Smooth muscle cell of the brain vasculature (primary cell): ENCODE results near the gene RAB40C.

Experiments used
- DNase-seq: peaks from one replicate; pipeline ENCODE4 v3.0.0-alpha.2; 2012; ENCODE audit warnings: low read depth, low spot score

Gene RAB40C

DNA sequence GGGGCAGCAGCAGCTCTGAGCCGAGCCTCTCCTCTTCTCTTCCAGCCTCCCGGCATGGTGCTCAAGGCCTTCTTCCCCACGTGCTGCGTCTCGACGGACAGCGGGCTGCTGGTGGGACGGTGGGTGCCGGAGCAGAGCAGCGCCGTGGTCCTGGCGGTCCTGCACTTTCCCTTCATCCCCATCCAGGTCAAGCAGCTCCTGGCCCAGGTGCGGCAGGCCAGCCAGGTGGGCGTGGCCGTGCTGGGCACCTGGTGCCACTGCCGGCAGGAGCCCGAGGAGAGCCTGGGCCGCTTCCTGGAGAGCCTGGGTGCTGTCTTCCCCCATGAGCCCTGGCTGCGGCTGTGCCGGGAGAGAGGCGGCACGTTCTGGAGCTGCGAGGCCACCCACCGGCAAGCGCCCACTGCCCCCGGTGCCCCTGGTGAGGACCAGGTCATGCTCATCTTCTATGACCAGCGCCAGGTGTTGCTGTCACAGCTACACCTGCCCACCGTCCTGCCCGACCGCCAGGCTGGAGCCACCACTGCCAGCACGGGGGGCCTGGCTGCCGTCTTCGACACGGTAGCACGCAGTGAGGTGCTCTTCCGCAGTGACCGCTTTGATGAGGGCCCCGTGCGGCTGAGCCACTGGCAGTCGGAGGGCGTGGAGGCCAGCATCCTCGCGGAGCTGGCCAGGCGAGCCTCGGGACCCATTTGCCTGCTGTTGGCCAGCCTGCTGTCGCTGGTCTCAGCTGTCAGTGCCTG lies 15.7 kb upstream of the RAB40C start:
- DNase-seq: no peak

DNA sequence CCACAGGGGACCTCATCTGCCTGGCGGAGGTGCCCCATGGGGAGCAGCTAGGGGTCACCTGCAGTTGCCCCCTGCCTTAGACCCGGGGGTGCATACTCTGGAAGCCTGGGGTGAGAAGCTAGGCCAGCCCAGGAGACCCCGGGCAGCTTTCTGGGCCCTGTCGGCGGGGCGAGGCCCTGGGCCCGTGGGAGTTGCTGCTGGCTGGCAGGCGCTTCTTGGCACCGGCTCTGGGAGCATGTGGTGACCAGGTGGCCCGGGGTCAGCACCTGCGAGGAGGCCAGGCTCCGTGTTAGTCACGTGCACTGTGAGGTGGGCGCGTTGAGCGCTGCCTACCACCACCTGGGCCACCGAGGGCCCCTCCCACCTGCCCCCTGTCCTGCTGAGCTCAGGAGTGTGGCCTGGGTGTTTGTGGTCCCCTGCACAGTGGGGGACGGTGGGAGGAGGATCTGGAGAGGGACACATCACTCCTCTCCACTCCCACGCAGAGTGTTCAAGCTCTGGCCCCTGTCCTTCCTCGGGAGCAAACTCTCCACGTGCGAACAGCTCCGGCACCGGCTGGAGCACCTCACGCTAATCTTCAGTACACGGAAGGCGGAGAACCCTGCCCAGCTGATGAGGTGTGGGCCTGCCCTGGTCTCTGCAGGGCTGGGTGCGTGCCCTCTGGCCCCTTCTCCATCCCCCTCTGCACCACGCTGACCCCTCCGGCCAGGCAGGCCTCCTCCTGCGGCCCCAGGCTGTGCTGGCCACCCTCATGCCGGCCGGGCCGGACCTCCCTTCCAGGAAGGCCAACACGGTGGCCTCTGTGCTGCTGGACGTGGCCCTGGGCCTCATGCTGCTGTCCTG lies 14.3 kb upstream of the RAB40C start:
- DNase-seq: no peak

DNA sequence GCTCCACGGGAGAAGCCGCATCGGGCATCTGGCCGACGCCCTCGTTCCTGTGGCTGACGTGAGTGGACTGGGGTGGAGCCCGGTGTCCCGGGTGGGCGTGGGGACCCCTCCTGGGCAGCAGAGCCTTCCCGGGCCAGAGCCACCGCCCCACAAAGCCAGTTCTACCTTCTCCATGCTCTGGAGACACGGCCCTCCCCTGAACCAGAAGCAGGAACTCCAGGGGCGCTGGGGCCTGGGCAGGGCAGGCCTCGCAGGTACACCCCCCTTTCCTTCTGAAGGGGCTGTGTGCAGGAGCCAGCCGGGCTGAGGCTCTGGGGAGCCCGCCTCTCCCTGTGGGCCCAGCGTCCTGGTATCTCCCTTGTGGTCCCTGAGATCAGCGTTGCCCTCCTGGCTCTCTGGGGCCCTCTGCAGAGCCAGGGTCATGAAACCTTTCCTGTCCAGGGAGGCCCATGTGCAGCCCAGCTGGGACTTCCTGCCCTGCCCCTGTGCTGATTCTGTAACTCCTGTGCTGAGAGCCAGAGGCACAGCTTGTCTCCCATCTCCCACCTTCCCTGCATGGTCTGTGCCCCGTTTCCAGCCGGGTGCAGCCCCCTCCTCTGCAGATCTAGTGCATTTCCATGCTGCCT lies 13.6 kb upstream of the RAB40C start:
- no peak for DNase-seq

GRCh38 chr16:576823-577201 lies 13.1 kb upstream of the RAB40C start:
- DNase-seq: no peak

GRCh38 chr16:577796-578195 lies 12.1 kb upstream of the RAB40C start:
- DNase-seq: no peak

DNA sequence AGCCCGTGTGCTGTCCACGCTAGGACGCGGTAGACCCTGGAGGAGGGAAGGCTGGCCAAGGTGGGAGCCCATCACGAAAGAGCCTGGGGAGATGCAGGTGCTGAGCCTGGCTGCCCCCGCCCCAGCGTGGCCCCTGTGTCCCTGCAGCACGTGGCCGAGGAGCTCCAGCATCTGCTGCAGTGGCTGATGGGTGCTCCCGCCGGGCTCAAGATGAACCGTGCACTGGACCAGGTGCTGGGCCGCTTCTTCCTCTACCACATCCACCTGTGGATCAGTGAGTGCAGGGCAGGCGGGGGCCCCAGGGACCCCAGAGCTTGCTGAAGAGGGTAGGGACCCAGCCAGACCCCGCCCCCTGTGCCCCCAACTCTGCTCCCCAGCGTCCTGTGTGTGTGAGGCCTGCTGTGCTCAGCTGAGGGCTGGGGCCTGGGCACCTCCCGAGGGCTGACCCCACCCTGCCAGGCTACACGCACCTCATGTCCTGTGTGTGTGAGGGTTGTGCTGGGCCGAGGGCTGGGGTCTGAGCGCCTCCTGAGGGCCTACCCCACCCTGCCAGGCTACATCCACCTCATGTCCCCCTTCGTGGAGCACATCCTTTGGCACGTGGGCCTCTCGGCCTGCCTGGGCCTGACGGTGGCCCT lies 11.5 kb upstream of the RAB40C start:
- no peak for DNase-seq

DNA sequence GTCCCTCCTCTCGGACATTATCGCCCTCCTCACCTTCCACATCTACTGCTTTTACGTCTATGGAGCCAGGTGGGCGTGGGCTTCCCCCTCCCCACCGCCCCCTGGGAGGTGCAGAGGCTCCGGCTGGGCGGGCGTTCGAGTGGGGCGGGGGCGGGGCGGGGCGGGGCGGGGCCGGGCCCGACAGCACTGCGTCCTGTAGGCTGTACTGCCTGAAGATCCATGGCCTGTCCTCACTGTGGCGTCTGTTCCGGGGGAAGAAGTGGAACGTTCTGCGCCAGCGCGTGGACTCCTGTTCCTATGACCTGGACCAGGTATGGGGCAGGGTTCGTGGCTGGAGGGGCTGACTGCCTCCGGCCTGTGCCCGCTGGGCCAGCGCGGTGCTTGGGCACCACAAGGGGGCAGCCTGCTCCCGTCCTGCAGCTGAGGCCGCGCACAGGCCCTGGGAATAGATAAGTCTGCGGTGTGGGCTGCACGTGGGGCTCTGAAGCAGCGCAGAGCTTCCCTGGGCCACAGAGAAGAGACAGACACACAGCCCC lies 10.9 kb upstream of the RAB40C start:
- DNase-seq: no peak

DNA sequence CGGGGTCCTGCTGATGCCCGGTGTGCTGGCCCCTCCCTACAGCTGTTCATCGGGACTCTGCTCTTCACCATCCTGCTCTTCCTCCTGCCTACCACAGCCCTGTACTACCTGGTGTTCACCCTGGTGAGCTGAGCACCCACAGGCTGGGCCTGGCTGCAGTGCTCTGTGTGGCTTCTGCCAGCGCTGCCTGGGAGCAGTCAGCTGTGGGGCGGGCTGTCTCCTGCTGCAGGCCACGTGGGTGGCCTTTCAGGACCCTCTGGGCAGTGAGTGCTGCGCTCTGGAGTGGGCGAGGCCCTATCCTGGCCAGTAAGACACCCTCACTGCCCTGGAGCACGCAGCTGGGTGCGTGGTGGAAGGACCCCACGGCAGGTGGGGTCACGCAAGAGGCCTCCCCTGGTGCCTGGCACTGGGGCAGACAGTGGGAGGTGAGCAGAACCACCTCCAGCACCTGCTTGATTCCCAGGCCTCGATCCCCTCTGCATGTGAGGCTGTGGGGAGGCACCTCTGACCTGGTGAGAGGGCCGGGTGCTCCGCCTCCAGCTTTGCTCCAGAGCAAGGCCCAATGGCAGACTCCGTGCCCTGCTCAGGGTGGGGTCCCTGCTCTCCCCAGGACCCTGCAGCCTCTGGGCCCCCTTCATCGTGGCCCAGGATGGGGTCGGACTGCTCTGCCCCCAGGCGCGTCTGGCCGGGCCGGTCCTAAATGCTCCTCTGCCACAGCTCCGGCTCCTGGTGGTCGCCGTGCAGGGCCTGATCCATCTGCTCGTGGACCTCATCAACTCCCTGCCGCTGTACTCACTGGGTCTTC lies 9.5 kb upstream of the RAB40C start:
- DNase-seq: no peak

DNA sequence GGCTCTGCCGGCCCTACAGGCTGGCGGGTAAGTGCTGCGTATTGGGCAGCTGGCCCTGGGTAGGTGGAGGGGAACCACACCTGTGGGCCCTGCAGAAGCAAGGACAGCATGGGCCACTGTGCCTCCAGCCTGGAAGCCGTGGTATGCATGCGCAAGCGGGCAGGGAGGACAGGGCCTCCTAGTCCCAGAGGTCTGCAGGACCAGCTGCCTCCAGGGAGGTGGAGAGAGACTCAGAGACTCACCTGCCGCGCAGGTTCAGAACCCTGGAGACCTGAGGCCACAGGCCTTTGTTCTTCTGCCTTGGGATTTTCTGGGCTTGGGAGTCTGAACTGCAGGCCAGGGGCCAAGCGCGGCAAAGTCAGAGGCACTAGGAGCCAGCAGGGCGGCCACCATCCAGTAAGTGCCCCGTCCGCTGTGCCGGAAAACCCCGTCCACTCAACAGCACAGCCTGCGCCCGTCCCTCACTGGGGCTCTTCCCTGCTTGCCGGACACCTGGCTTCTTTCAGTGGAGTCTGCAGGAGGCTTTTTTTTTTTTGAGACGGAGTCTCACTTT lies 8.8 kb upstream of the RAB40C start:
- DNase-seq: no peak

- DNase-seq: no peak
Measured at GRCh38 chr16:582218-582613, 7.7 kb upstream of the RAB40C start.

DNA sequence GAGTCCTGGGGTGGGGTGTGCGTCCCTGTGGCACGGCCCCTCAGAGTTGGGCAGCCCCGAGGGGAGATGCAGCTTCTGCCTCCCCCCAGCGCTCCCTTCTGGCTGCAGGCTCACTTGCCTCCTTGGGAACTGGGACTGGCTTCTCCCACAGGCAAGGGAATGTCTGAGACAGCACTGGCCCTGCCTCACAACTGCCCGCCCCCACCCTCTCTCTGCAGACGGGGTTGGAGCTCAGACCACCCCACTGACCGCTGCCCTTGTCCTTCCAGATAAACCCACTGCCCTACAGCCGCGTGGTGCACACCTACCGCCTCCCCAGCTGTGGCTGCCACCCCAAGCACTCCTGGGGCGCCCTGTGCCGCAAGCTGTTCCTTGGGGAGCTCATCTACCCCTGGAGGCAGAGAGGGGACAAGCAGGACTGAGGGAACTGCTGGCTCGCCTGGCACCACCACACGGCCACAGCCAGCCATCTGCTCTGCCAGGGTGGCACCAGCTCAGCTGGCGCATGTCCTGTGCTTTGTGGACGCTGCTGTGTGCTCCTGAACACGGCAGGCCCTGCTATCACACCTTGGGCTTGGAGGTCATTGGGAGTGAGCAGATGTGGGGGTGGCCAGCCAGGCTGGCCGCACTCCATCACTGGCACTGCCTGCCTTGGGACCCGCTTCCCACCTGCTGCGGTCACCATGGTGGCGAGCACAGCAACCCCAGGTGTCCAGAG lies 7.1 kb upstream of the RAB40C start:
- DNase-seq: no peak

DNA sequence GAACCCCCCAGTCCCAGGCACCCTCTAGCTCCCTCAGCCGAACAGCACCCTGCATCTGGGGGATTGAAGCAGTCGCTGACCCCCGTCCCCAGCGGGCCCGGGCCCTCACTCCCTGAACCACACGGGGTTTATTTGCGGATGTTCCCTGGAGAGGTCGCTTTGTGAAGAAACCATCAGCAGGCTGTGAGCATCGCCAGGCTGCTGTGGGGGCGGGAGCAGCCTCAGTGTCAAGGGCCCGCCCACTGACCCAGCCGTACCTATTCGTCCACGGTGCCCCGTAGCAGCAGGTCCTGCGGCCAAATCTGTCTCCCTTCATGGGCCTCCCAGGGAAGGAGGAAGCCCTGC lies 6.4 kb upstream of the RAB40C start:
- DNase-seq: no peak

DNA sequence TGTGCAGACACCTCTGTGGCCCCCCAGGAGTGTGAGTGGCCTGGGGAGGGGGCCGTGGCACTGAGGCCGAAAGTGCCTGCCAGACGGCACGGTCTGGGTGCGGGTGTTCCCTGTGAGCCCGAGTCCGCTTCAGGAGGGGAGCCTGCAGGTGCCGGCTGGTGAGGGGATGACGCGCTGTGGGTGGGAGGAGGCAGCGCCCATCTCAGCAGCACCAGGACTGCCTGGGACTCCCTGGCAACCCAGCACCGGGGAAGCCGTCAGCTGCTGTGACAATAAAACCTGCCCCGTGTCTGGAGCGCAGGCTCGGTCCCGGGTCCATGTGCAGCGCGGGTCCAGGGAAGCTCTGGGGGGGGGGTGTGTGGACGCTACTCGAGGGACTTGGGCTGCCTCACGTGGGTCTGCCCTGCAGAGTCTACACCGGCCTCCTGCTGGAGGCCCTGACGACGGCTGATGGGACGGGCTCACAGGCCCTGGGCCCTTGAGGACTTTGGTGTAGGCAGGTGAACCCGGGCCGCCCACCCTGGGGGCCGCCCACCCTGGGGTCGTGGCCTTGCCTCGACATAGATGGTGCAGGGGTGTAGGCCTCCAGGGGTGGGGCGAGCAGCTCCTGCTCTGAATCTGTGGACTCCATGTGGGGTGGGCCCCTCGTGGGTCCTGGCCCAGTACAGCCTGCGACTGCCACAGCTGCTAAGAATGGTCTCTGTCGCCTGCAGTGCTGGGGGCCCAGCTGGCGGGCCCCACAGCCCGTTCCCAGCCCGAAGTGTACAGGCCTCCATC lies 5.9 kb upstream of the RAB40C start:
- DNase-seq: no peak

GRCh38 chr16:585351-585750 lies 4.5 kb upstream of the RAB40C start:
- DNase-seq: no peak

DNA sequence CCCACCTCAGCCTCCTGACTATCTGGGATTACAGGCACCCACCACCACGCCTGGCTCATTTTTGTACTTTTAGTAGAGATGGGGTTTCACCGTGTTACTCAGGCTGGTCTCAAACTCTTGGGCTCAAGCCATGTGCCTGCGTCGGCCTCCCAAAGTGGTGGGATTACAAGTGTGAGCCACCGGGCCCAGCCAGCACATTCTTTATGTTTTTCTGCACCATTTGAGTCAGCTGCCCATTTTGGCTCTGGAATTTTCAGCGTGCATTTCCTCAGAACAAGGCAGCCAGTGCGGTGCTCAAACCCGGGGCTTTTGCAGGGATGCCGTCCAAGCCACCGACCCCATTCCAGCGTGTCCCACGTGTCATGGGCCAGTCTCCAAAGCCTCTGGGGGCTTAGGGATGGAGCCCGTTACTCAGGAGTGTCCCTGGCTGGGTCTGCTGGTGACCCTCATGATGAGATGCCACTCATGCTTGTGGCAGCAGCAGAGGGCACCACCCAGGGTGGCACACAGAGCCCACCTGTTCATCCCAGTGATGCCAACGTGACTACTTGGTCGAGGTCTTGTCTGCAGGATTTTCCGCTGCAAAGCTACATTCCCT lies 3.7 kb upstream of the RAB40C start:
- DNase-seq: no peak

- no peak for DNase-seq
Measured at GRCh38 chr16:586645-587590, 2.9 kb upstream of the RAB40C start.

- no peak for DNase-seq
Measured at GRCh38 chr16:588639-588888, 1.3 kb upstream of the RAB40C start.
